ENCODE results near the gene ARHGAP42.

GRCh38 chr11:100815787-100816330, 128.8 kb downstream of the ARHGAP42 start:
- no peak for TF ChIP-seq CTCF (IDR thresholded peaks at IDR 0.05; ENCODE audit: low read depth, low read length, poor library complexity, severe bottlenecking)
- TF ChIP-seq EZH2phosphoT487 (IDR thresholded peaks at IDR 0.05; ENCODE audit: borderline replicate concordance, low read length): no peak
